RKO (cell line): ENCODE measurements around the gene LPA.
"Not testable (repeated sequence)": the region's sequence is repeated elsewhere in the genome, so short reads cannot be mapped to it uniquely, and the experiment has no call there.

ENCODE experiments used
- DNase-seq: peaks from one replicate; pipeline ENCODE4 v3.0.0-alpha.2; 2016; ENCODE audit warnings: low spot score

LPA gene

DNA sequence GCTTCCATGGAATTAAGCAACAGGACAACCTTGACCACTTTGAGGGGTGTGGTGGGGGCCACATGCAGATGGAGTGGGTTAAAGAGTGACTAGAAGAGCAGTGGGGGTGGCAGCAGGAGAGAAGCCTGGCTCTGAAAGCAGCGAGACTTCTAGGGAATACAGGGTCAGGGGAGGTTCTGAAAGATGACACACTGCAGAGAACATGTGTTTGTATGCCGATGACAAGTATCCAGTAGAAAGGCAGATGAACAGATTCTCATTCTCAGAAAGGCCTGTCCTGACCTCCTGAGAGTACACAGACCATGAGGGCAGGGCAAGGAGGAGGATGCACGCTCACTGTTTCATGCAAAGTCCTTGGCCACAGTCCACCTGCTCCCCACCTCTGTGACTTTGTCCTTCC, 2.9 kb downstream of the LPA start:
- no peak for DNase-seq

DNA sequence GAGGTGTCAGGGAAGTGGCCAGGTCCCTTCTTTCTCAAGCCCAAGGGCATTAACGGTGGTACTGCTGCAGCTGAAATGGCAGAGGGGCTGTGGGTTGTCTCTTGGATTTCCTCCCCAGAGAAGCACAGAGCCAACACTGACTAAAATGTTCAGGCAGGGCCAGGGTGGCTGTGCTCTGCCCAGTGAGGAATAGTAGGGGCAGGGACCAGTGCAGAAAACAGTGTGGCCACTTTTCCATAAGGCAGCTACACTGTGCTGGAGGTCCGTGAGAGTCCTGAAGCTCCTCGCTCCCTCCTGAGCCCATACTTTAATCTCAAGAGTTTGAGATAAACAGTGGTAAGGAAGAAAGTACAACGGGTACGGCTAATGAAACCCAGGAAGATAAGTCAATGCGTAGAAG, 4.5 kb downstream of the LPA start:
- DNase-seq, result no peak

DNA sequence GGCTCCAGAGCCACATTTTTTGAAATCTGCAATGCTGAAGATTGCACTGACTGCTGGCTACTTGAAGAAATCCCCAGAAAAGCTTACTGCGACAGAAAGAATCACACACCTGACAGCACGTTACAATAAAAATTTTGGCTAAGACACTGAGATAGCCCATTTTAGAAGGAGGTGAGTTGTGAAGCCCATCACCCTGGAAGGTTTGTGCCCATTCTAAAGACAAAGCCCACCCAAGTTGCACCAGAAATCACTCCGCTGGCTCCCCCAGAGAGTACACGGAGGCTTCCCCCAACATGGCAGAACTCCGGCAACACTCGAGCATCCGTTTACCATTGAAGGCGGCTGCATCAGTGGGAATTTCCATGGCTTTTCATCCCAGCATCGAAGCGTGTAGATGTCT, 29.4 kb downstream of the LPA start:
- peak; percentile 3 for DNase-seq

DNA sequence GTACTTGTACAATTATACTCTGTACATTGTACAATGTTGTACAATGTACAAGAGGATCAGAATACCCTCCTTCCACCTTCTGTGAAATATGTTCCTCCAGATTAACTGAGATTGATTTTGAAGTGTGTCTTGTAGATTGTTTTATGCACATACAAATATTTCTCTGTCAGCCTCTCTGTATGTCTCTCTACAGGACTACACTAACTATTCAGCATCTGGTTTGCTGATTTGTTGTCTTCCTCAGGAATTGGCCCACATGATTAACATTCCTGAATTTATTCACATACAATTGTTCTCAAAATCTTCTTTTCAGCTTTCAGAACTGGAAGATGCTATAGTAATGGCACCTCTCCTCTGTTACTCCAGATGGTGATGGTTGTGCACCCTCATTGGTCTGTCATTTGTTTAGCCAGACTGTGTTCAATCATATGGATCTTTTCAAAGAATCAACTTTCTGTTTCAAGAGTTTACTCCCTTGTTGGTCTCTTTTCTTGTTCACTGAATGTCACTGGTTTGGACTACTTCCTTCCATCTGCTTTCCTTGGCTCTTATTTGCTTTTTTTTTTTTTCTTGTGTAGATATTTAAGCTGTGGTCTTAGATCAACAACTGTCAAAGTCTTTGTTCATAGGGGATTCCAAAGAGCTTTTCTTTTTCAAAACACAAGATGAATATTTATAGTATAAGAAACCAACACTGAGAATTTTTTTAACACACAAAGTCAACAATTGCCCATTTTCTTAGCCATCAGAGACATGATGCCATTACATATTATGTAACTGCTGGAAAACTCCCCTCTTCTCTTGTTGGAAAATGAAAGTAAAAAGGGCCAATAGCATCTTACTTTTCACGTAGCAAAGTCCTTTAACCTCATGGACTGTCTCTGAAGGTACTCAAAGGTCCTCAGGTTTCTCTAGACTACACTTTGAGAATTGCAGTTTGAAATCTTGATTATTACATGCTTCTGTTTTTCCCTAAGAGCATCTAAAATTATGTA, 67.9 kb downstream of the LPA start:
- DNase-seq, result no peak

DNA sequence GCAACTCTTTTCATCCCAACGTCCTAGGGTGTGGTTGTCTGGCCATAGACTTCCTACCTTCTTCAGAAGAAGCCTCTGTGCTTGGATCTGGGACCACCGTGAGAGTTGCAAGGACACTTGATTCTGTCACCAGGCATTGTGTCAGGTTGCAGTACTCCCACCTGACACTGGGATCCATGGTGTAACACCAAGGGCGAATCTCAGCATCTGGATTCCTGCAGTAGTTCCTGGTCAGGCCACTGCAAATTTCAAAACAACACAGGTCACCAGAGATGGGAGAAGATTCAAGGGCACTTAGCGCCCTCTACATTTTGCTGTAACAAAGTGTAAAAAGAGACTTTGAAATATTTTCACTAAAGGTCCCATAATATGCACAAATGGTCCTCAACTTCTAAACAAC, 68.8 kb downstream of the LPA start:
- DNase-seq, result not testable (repeated sequence)

DNA sequence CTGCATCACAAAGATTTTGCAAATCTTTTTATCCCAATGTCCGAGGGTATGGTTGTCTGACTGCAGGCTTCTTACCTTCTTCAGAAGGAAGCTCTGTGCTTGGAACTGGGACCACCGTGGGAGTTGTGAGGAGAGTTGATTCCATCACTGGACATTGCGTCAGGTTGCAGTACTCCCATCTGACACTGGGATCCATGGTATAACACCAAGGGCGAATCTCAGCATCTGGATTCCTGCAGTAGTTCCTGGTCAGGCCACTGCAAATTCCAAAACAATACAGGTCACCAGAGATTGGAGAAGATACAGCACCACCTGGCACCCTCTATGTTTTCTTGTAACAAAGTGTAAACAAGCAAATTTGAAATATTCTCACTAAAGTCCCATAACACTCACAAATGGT, 77.7 kb downstream of the LPA start:
- no peak for DNase-seq

DNA sequence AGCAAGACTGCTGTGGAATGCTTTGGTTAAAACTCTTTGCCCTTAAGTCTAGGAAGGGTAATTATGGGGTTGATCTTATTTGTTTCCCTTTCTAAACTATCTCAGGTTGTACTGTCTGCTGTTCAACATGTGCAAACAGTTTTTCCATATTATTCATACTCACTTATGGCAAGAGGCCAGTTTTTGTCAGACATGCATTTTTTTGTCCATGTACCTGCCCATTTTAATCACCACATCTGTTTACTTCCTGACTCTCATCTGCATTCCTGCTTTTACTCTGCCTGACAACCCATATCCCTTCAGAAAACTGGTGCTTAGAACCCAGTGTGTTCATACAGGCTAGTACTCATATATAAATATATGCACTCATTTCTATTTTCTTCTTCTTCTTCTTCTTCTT, 80.3 kb downstream of the LPA start:
- DNase-seq, result no peak

DNA sequence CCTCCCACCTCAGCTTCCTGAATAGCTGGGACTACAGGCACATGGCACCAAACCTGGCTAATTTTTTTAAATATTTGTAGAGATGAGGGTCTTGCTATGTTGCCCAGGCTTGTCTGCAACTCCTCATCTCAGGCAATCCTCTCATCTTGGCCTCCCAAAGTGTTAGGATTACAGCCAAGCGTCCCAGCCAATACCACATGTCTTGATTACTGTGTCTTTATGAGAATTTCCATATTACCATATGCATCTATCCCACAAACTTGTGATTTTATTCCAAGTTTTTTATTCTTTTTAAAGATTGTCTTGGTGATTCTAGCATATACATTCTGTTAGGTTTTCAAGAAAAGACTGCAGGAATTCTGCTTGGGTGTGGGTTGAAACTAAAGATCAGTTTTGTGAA, 82.7 kb downstream of the LPA start:
- DNase-seq, result no peak

DNA sequence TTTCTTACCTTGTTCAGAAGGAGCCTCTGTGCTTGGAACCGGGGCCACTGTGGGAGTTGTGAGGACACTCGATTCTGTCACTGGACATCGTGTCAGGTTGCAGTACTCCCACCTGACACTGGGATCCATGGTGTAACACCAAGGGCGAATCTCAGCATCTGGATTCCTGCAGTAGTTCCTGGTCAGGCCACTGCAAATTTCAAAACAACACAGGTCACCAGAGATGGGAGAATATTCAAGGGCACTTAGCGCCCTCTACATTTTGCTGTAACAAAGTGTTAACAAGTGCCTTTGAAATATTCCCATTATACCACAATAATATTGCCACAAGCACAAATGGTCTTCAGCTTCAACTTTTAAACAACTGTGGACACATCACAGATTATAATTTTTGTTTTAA, 85.6 kb downstream of the LPA start:
- DNase-seq, result not testable (repeated sequence)

DNA sequence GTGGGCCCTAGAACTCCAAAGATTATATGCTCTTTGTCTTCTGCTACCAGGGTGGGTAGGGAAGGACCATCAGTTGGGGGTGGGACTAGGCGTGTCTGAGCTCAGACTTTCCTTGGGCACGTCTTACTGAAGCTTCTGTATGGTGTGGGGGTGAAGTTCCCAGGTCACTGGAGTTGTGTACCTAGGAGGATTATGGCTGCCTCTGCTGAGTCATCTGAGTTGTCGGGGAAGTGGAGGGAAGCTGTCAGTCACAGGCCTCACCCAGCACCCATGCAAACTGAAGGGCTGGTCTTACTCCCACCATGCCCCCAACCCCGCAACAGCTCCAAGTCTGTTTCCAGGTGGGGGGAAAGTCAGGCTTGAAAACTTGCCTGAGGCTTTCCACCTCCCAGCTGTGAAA, 90.1 kb downstream of the LPA start:
- DNase-seq, result no peak

DNA sequence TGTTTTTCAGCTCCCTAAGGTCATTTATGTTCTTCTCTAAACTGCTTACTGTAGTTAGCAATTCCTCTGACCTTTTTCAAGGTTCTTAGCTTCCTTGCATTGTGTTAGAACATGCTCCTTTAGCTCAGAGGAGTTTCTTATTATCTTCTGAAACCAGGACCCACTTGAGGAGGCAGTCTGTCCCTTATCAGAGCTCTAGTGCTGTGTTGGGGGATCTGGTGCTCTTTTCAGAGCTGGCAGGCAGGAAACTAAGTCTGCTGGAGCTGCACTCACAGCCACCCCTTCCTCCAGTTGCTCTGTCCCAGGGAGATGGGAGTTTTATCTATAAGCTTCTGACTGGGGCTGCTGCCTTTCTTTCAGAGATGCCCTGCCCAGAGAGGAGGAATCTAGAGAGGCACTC, 92.9 kb downstream of the LPA start:
- DNase-seq, result not testable (repeated sequence)

DNA sequence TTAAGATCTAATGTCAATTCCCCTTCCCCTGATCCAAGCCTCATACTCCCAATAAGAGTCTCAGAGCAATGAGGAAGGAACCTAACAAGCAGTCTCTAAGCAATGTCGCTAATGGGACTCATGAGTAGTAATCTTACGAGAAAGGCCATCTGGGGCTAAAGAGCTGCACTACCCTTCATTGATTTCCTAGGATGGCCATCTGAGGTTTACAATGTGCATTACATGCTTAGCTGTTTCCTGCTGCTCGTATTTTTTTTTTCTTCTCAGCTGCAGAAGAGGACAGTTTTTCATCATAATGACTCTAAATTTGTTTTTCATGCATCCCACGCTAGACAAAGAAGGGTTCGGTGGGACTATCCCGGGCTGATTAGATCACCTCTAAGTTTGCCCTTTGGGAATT, 119.3 kb downstream of the LPA start:
- DNase-seq, result no peak

DNA sequence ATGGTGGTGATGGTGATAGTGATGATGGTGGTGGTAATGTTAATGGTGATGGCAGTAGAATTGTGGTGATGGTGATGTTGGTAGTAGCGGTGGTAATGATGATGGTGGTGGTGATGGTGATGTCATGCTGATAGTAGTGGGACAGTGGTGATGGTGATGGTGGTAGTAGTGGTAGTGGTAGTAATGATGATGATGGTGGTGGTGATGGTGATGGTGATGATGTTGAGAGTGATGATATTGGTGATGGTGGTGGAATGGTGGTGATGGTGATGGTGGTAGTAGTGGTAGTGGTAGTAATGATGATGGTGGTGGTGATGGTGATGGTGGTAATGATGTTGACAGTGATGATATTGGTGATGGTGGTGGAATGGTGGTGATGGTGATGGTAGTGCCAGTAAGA, 128.8 kb downstream of the LPA start:
- DNase-seq, result no peak

DNA sequence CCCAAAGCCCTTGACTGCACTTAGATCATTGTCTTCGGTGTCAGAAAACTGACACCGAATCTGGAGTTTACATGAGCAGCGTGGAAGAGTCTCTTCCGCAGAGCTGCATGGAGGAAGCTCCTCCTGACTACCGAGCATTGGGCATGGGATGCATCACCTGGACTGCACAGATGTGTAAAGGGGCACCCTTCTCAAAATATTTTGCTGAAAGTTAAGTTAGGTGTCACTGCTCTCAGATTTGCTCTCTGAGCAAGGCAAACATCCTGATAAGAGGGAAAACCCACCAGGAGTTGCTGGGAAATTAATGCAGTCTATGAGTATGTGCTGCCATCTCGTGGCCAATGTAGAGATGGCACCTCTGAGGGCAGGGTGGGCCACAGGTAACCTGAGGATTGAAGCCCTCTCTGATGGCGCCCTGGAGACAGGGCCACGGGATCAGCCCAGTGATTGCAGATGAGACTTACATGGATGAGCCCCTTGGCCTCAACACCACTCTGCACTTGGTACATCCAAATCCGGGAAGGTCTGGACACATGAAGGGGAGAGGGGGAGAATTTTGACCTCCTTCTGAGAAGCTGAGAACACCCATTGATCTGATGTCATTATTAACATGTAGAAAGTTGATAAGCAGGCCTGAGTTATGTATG, 129.9 kb downstream of the LPA start:
- peak; percentile 25 for DNase-seq

DNA sequence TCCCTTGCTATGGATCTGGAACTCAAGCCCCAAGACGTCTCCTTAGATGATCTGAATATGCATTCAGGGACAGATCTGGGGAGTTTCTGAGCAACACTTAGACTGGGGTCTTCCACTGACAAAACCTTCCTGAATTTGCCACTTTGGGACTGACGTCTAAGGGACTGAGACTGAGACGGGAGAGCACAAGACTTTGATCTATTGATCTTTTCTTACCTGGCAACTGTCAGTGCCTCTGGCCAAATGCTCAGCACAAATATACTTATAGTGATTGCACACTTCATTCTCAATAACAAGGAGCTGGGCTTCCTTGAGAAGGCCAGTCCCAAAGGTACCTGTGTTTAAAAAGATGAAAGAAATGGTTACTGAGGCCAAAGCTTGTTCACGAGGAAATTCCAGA, 131.8 kb downstream of the LPA start:
- DNase-seq, result no peak

DNA sequence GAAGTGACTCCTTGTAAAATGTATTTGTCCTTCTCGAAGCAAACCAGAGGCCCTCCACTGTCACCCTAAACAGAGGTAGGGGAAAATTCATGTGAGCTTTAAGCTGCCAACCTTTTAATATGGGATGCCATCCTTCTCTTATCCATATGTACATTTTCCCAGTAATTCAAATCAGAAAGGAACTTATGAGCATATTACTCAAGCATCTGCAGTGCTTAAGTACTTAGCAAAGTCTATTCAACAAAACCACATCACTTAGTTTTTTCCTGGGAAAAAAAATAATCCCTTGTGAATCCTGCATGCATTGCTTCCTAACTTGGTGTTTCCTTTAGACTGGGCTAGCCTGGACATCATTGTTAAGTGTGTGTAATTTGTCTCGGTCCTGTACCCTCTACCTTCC, 132.2 kb downstream of the LPA start:
- DNase-seq, result no peak

DNA sequence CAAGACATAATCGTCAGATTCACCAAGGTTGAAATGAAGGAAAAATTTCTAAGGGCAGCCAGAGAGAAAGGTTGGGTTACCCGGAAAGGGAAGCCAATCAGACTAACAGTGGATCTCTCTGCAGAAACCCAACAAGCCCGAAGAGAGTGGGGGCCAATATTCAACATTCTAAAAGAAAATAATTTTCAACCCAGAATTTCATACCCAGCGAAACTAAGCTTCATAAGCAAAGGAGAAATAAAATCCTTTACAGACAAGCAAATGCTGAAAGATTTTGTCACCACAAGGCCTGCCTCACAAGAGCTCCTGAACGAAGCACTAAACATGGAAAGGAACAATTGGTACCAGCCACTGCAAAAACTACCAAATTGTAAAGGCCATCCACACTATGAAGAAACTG, 134.6 kb downstream of the LPA start:
- not testable (repeated sequence) for DNase-seq

DNA sequence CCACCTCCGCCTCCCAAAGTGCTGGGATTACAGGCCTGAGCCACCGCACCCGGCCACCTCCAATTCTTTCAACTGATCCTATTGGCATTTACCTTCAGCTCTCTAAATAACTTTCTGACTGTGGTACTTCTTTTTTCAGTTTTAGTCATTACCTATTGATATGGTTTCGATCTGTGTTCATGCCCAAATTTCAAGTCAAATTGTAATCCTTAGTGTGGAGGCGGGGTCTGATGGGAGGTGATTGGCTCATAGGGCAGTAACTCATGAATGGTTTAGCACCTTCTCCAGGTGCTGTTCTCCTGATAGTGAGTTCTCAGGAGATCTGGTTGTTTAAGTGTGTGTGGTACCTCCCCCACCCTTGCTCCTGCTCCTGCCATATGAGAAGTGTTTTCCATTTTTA, 140.9 kb downstream of the LPA start:
- no peak for DNase-seq

DNA sequence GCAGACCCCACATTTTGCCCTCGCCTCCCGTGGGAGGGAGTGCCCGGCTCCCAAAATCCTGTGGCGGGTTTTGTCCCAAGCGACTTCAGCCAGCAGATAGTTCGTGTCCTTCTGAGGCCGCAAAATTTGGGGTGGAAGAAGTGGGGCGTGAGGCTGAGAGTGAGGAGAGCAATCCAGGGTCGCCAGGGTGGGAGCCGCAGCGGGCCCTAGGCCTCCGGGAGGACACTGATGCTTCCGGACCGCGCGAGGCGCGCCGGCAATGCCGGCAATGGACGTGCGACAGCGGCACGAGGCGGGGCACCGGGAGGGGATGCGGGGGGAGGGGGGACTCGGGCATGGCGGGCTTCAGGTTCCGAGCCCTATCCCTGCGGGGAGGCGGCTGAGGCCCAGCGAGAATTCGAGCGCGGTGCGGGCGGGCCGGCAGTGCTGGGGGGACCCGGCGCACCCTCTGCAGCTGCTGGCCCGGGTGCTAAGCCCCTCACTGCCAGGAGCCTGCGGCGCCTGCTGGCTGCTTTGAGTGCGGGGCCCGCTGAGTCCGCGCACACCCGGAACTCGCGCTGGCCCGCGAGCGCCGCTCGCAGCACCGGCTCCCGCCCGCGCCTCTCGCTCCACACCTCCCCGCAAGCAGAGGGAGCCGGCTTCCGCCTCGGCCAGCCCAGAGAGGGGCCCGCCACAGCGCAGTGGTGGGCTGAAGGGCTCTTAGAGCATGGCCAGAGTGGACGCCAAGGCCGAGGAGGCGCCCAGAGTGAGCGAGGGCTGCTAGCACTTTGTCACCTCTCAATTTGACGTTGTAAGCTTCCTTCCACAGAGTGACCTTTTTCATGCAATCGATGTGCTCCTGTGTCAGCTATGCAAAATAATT, 143.8 kb downstream of the LPA start:
- DNase-seq, result peak; percentile 66

DNA sequence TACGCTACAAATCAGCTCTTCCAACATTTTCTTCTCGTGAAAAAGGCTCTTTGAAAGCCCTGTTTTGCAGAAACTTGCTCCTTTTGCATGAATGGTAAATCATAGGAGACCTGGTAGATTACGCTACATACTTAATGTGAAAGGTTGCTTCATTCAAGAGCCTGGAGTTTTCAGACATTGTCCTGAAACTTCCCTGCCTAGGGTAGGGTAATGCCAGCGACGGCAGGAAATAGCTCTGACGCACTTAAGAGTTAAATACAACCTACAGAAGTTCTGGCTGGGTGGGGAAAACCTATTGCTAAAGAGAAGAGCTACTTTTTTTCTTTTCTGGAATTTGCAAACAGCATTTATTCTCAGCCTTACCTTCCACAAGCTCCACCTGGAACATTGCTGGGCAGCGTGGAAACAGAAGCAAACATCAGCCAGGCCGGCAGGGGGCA, 144.5 kb downstream of the LPA start:
- DNase-seq, result no peak

DNA sequence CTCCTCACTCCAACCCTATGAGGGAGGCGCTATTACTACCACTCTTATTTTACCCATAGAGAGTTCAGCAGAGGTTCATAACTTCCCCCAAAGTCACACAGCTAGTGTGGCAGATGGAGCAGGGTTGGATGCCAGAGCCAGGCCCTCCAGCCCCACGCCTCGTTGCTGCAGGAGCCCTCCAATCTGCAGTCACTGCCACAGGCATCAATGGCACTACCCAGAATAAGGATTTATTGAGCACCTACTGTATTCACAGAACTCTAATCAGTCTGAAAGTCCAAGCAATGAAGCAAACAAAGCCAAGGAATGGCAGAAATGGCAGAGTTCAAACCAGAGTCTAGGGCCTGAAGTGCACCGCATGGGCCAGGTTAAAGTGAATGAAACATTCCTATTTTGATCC, 144.9 kb downstream of the LPA start:
- no peak for DNase-seq

DNA sequence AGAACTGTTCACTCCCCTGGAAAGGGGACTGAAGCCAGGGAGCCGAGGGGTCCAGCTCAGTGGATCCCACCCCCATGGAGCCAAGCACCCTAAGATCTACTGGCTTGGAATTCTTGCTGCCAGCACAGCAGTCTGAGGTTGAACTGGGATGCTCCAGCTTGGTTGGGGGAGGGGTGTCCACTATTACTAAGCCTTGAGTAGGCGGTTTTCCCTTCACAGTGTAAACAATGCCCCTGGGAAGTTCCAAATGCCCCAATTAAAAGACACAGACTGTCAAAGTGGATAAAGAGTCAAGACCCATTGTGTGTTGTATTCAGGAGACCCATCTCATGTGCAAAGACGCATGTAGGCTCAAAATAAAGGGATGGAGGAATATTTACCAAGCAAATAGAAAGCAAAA, 150.2 kb downstream of the LPA start:
- no peak for DNase-seq
